ENCODE results near the gene LHPP.

- no peak for TF ChIP-seq REST (IDR thresholded peaks at IDR 0.05)
- no peak for TF ChIP-seq CTCF (IDR thresholded peaks at IDR 0.05)
- TF ChIP-seq HEYL (CRISPR knock-in tag; IDR thresholded peaks at IDR 0.05), result no peak
- no peak for TF ChIP-seq KDM1A (IDR thresholded peaks at IDR 0.05; ENCODE audit: low read depth)
- TF ChIP-seq PHF8 (IDR thresholded peaks at IDR 0.05; ENCODE audit: borderline replicate concordance, low read depth), result no peak
- no peak for TF ChIP-seq JUN (IDR thresholded peaks at IDR 0.05)
- TF ChIP-seq MAZ (IDR thresholded peaks at IDR 0.05; ENCODE audit: borderline replicate concordance, low read depth, low read length), result no peak
- no peak for TF ChIP-seq MAX (IDR thresholded peaks at IDR 0.05)
- TF ChIP-seq RFX5 (IDR thresholded peaks at IDR 0.05), result no peak
- no peak for TF ChIP-seq E2F6 (IDR thresholded peaks at IDR 0.05; ENCODE audit: borderline replicate concordance, low read depth)
- no peak for TF ChIP-seq TP53 (CRISPR knock-in tag; IDR thresholded peaks at IDR 0.05)
Observed at GRCh38 chr10:124657806-124658205, 196.2 kb downstream of the LHPP start.
